HAP-1 (cell line): Measurements from ENCODE around the gene UPB1.

Experiments
- DNase-seq, 2 experiments: peaks; one replicate each; pipeline ENCODE4 v3.0.0-alpha.2; 2016 to 2020; ENCODE audit warnings: low spot score in 2 of 2
- H3K27me3 ChIP-seq: fragments of 250-450 bp; sonication (Bioruptor Pico); 2 replicates; pipeline ENCODE4 v1.5.1; 2020; ENCODE audit warnings: low read depth, mild to moderate bottlenecking, moderate library complexity
- H3K36me3 ChIP-seq: fragments of 250-450 bp; sonication (Bioruptor Pico); replicated peaks from 2 replicates; pipeline ENCODE4 v1.5.1; 2020; ENCODE audit warnings: mild to moderate bottlenecking
- H3K4me1 ChIP-seq: fragments of 250-450 bp; sonication (Bioruptor Pico); 2 replicates; pipeline ENCODE4 v1.5.1; 2020; ENCODE audit warnings: mild to moderate bottlenecking
- H3K4me3 ChIP-seq: fragments of 250-450 bp; sonication (Bioruptor Pico); 2 replicates; pipeline ENCODE4 v1.5.1; 2020; ENCODE audit warnings: mild to moderate bottlenecking, moderate library complexity
- H3K9me3 ChIP-seq: fragments of 250-450 bp; sonication (Bioruptor Pico); 2 replicates; pipeline ENCODE4 v1.5.1; 2020; ENCODE audit warnings: mild to moderate bottlenecking, moderate library complexity
- in situ Hi-C: fragments of 300-500 bp; cut with MboI; formaldehyde crosslinking; loops from 3 replicates; pipeline ENCODE4 v1.14.3; 2020; ENCODE audit warnings: low sequenced_read_pairs, inconsistent platforms, mixed read lengths

Gene UPB1

GRCh38 chr22:24465566-24465965, 29.6 kb upstream of the UPB1 start:
- no peaks in the 10 kb centered on the region for H3K4me1 ChIP-seq
- no peak overlapping the region for H3K4me3 ChIP-seq
- H3K36me3 ChIP-seq: no peaks in the 10 kb centered on the region
- DNase-seq: no peak
- in situ Hi-C loops: no loop called here
- no peaks in the 10 kb centered on the region for H3K9me3 ChIP-seq
- no peaks in the 10 kb centered on the region for H3K27me3 ChIP-seq

GRCh38 chr22:24465975-24466374, 29.2 kb upstream of the UPB1 start:
- H3K4me1 ChIP-seq: no peaks in the 10 kb centered on the region
- DNase-seq: no peak
- H3K4me3 ChIP-seq: no peak overlapping the region
- H3K27me3 ChIP-seq: no peaks in the 10 kb centered on the region
- H3K9me3 ChIP-seq: no peaks in the 10 kb centered on the region
- no peaks in the 10 kb centered on the region for H3K36me3 ChIP-seq
- in situ Hi-C loops: no loop called here

- Histone ChIP-seq H3K36me3 (no peaks in the 10 kb centered on the region), H3K4me3 (no peak overlapping the region), H3K4me1 (no peaks in the 10 kb centered on the region), H3K27me3 (no peaks in the 10 kb centered on the region), H3K9me3 (no peaks in the 10 kb centered on the region)
- in situ Hi-C loops: no loop called here
- peak in 1 of 2 experiments; percentile 18 for DNase-seq
Observed at GRCh38 chr22:24466716-24467328, 28.3 kb upstream of the UPB1 start.

GRCh38 chr22:24467340-24467739, 27.8 kb upstream of the UPB1 start:
- Histone ChIP-seq H3K4me1 (no peaks in the 10 kb centered on the region), H3K9me3 (no peaks in the 10 kb centered on the region), H3K36me3 (no peaks in the 10 kb centered on the region), H3K4me3 (no peak overlapping the region), H3K27me3 (no peaks in the 10 kb centered on the region)
- no peak for DNase-seq
- in situ Hi-C loops: no loop called here

- H3K27me3 ChIP-seq: no peaks in the 10 kb centered on the region
- no peaks in the 10 kb centered on the region for H3K4me1 ChIP-seq
- H3K9me3 ChIP-seq: no peaks in the 10 kb centered on the region
- no peak overlapping the region for H3K4me3 ChIP-seq
- H3K36me3 ChIP-seq: no peaks in the 10 kb centered on the region
- in situ Hi-C loops: no loop called here
- DNase-seq: no peak
Observed at GRCh38 chr22:24471570-24471969, 23.6 kb upstream of the UPB1 start.

GRCh38 chr22:24473284-24473683, 21.8 kb upstream of the UPB1 start:
- Histone ChIP-seq H3K36me3 (no peaks in the 10 kb centered on the region), H3K9me3 (no peaks in the 10 kb centered on the region), H3K4me3 (no peak overlapping the region), H3K4me1 (no peaks in the 10 kb centered on the region), H3K27me3 (no peaks in the 10 kb centered on the region)
- DNase-seq: no peak
- in situ Hi-C loops: no loop called here

- Histone ChIP-seq H3K9me3 (no peaks in the 10 kb centered on the region), H3K36me3 (no peaks in the 10 kb centered on the region), H3K4me1 (no peaks in the 10 kb centered on the region), H3K27me3 (no peaks in the 10 kb centered on the region), H3K4me3 (no peak overlapping the region)
- DNase-seq: no peak
- in situ Hi-C loops: no loop called here
Observed at GRCh38 chr22:24474221-24474620, 20.9 kb upstream of the UPB1 start.

GRCh38 chr22:24474649-24475255, 20.4 kb upstream of the UPB1 start:
- Histone ChIP-seq H3K27me3 (no peaks in the 10 kb centered on the region), H3K4me3 (no peak overlapping the region), H3K36me3 (no peaks in the 10 kb centered on the region), H3K4me1 (no peaks in the 10 kb centered on the region), H3K9me3 (no peaks in the 10 kb centered on the region)
- DNase-seq: no peak
- in situ Hi-C loops: no loop called here

- Histone ChIP-seq H3K4me1 (no peaks in the 10 kb centered on the region), H3K27me3 (no peaks in the 10 kb centered on the region), H3K4me3 (no peak overlapping the region), H3K36me3 (no peaks in the 10 kb centered on the region), H3K9me3 (no peaks in the 10 kb centered on the region)
- in situ Hi-C loops: no loop called here
- no peak for DNase-seq
Observed at GRCh38 chr22:24481641-24482040, 13.5 kb upstream of the UPB1 start.

GRCh38 chr22:24482575-24482974, 12.6 kb upstream of the UPB1 start:
- Histone ChIP-seq H3K36me3 (no peaks in the 10 kb centered on the region), H3K9me3 (no peaks in the 10 kb centered on the region), H3K4me3 (no peak overlapping the region), H3K4me1 (no peaks in the 10 kb centered on the region), H3K27me3 (no peaks in the 10 kb centered on the region)
- no peak for DNase-seq
- in situ Hi-C loops: no loop called here

- no peaks in the 10 kb centered on the region for H3K36me3 ChIP-seq
- H3K4me1 ChIP-seq: no peaks in the 10 kb centered on the region
- H3K4me3 ChIP-seq: no peak overlapping the region
- no peak for DNase-seq
- no peaks in the 10 kb centered on the region for H3K27me3 ChIP-seq
- in situ Hi-C loops: no loop called here
- H3K9me3 ChIP-seq: no peaks in the 10 kb centered on the region
Observed at GRCh38 chr22:24482998-24483397, 12.1 kb upstream of the UPB1 start.

- Histone ChIP-seq H3K27me3 (no peaks in the 10 kb centered on the region), H3K4me3 (no peak overlapping the region)
Observed at GRCh38 chr22:24483976-24484545, 11.1 kb upstream of the UPB1 start.

GRCh38 chr22:24485170-24485569, 10.0 kb upstream of the UPB1 start:
- H3K4me3 ChIP-seq: no peak overlapping the region
- in situ Hi-C loops: no loop called here
- H3K4me1 ChIP-seq: no peaks in the 10 kb centered on the region
- no peak for DNase-seq
- H3K27me3 ChIP-seq: no peaks in the 10 kb centered on the region
- no peaks in the 10 kb centered on the region for H3K9me3 ChIP-seq
- H3K36me3 ChIP-seq: no peaks in the 10 kb centered on the region

More at GRCh38 chr22:24483976-24484545, 11.1 kb upstream of the UPB1 start:
- in situ Hi-C loops: no loop called here
- Histone ChIP-seq H3K4me1 (no peaks in the 10 kb centered on the region), H3K36me3 (no peaks in the 10 kb centered on the region), H3K9me3 (no peaks in the 10 kb centered on the region)
- no peak for DNase-seq

GRCh38 chr22:24485608-24486007, 9.5 kb upstream of the UPB1 start:
- no peaks in the 10 kb centered on the region for H3K36me3 ChIP-seq
- in situ Hi-C loops: no loop called here
- DNase-seq: no peak
- H3K4me3 ChIP-seq: no peak overlapping the region
- H3K27me3 ChIP-seq: no peaks in the 10 kb centered on the region
- no peaks in the 10 kb centered on the region for H3K9me3 ChIP-seq
- no peaks in the 10 kb centered on the region for H3K4me1 ChIP-seq
